GM12892 (cell line): ENCODE measurements around the gene AXIN2.

Experiments
- POLR2A ChIP-seq: IDR thresholded peaks from 2 replicates; pipeline ENCODE4 v1.6.1; 2011; ENCODE audit warnings: low read depth, low read length, control low read depth
- POLR2AphosphoS5 ChIP-seq: IDR thresholded peaks from 2 replicates; pipeline ENCODE4 v1.6.1; 2011; ENCODE audit warnings: low read depth, low read length, control low read depth

DNA sequence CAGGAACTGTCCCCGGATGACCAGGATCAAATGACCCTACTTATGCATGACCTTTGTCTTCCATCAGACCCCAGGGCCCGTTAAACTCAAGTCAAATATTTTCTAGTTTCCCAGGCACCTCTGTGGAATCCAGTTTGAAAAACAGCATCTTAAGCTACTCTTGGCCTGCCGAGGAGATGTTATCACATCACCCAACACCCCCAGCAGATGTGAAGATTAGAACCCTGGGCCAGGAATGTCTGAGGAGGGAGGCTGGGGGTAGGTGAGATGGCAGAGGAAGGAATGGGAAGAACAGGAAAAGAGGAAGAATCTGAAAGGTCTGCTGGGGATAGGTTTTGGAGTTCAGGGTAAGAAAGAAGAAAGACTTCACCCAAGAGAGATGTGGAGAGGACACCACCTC lies 79.2 kb downstream of the AXIN2 start:
- TF ChIP-seq POLR2AphosphoS5, result no peak
- TF ChIP-seq POLR2A, result no peak
